Lower lobe of right lung (tissue), 2 donors: ENCODE data around the gene FAM167B. TPM values are rescaled to one million over a fixed set of nuclear protein-coding genes. Genes with fewer than 3 reads are reported as not detected.

Source experiments
- ATAC-seq, 2 donors: fragments of 200-7000 bp; cut with Tn5 transposase; one replicate each; pipeline ENCODE4 v1.9.1; 2020 to 2022; ENCODE audit warnings: mild to moderate bottlenecking in 2 of 2, moderate library complexity in 2 of 2
- DNase-seq: peaks from one replicate; pipeline ENCODE4 v3.0.0-alpha.2; 2020
- H3K27ac ChIP-seq: fragments of 200-600 bp; one replicate; pipeline ENCODE4 v1.8.0; 2022
- H3K27me3 ChIP-seq: fragments of 200-600 bp; one replicate; pipeline ENCODE4 v1.8.0; 2022; ENCODE audit warnings: low read depth
- H3K36me3 ChIP-seq: fragments of 200-600 bp; one replicate; pipeline ENCODE4 v1.8.0; 2022; ENCODE audit warnings: mild to moderate bottlenecking
- H3K4me1 ChIP-seq: fragments of 200-600 bp; one replicate; pipeline ENCODE4 v1.8.0; 2022
- H3K4me3 ChIP-seq: fragments of 200-600 bp; one replicate; pipeline ENCODE4 v1.8.0; 2022; ENCODE audit warnings: mild to moderate bottlenecking
- H3K9me3 ChIP-seq: fragments of 200-600 bp; one replicate; pipeline ENCODE4 v1.8.0; 2022
- intact Hi-C: fragments of 100-400 bp; cut with DNase I; formaldehyde crosslinking; loops from one replicate; pipeline ENCODE4 v1.11.0; 2022
- total RNA-seq: library from RNA; stranded (reverse); fragmentation: NEBNext Ultra II Directional; extraction: Animal tissue kit (Norgen Biotek cat#: 25700); gene quantifications from one replicate; pipeline ENCODE4 v1.2.1, GENCODE V29; 2021
- TF ChIP-seq, protein P1 (sequence below): fragments of 200-600 bp; IDR thresholded peaks from one replicate; pipeline ENCODE4 v1.8.0; 2022; ENCODE audit warnings: antibody characterized with exemption, mild to moderate bottlenecking
- donor health status: DM: no; HTN: yes; CAD: no; lungs with severe emphysema.

The FAM167B gene
- total RNA-seq, 1 donor from 2014 or later = 21.9 TPM

DNA sequence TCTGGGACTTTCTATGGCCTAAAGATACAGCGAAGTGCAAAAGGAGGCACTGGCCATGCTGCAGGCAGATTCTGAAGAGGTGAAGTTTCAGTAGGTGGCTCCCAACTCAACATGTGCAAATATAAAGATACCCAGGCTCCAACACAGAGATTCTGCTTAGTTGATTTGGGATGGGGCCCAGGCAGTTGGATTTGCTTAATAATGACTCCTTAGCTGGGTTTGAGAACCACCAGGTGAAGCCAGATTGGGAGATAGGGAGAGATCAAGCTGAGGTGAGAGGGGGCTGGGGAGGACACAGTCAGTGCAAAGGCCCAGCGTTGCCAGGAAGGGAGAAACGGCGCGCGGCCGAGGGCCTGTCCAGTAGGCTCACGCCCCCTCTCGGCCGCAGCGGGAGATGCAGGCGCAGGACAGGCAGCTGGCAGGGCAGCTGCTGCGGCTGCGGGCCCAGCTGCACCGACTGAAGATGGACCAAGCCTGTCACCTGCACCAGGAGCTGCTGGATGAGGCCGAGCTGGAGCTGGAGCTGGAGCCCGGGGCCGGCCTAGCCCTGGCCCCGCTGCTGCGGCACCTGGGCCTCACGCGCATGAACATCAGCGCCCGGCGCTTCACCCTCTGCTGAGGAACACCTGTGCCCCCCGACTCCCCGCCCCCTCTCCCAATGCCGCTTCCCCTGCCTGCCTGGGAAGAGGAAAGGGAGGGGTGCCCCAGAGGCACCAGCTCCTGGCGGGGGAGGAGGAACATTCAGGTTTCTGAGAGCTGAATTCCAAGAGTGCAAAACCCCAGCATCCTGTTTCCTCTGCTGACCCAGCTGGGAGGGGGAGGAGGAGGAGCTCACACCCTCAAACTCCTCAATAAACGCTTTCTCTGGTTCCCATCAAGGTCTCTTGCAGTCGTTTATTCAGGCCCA, 1.2 kb downstream of the FAM167B start:
- TF ChIP-seq, protein P1, sequence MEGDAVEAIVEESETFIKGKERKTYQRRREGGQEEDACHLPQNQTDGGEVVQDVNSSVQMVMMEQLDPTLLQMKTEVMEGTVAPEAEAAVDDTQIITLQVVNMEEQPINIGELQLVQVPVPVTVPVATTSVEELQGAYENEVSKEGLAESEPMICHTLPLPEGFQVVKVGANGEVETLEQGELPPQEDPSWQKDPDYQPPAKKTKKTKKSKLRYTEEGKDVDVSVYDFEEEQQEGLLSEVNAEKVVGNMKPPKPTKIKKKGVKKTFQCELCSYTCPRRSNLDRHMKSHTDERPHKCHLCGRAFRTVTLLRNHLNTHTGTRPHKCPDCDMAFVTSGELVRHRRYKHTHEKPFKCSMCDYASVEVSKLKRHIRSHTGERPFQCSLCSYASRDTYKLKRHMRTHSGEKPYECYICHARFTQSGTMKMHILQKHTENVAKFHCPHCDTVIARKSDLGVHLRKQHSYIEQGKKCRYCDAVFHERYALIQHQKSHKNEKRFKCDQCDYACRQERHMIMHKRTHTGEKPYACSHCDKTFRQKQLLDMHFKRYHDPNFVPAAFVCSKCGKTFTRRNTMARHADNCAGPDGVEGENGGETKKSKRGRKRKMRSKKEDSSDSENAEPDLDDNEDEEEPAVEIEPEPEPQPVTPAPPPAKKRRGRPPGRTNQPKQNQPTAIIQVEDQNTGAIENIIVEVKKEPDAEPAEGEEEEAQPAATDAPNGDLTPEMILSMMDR = peak; percentile 87
- H3K9me3 ChIP-seq = no peaks in the 10 kb centered on the region
- H3K27me3 ChIP-seq = peaks cover 4% of the 10 kb centered on the region
- DNase-seq (peak; percentile 92), ATAC-seq (peak; percentile 82 to 85)
- H3K4me3 ChIP-seq = peak overlapping the region; percentile 43
- peak overlapping the region; percentile 81 for H3K27ac ChIP-seq
- H3K36me3 ChIP-seq = no peaks in the 10 kb centered on the region
- intact Hi-C loops = no loop called here
- peaks cover 61% of the 10 kb centered on the region for H3K4me1 ChIP-seq

DNA sequence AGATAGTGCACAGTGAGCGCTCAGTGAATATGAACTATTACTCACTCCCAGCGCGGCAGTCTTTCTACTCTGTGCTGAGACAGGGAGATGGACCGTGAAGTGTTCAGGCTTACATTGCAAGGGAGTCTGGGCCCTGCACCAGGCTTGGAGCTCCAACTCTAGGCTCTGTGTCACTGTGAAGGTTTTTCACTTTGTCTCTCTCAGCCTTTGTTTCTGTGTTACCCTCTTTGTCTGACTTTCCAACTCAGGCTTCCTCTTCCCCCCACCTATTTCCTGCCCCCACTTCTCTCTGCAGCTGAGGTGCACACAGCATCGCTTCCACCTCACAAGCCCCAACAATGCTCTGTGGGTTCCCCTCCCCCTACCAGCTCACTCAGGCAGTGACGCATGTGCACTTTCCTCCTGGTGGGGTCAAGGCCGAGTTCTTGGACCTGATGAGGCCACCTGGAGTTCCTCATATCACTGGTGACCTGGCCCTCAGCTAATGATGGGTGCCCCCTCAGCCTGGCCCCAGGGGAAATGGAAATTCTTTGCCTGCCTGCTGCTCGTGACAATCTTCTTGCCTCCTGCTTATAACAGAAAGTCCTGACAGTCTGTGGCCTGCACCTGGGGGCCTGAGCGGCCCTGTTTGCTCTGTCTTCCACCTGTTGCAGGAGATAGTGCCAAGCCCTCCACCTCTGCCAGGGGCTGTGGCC, 3.0 kb downstream of the FAM167B start:
- intact Hi-C loops = no loop called here

DNA sequence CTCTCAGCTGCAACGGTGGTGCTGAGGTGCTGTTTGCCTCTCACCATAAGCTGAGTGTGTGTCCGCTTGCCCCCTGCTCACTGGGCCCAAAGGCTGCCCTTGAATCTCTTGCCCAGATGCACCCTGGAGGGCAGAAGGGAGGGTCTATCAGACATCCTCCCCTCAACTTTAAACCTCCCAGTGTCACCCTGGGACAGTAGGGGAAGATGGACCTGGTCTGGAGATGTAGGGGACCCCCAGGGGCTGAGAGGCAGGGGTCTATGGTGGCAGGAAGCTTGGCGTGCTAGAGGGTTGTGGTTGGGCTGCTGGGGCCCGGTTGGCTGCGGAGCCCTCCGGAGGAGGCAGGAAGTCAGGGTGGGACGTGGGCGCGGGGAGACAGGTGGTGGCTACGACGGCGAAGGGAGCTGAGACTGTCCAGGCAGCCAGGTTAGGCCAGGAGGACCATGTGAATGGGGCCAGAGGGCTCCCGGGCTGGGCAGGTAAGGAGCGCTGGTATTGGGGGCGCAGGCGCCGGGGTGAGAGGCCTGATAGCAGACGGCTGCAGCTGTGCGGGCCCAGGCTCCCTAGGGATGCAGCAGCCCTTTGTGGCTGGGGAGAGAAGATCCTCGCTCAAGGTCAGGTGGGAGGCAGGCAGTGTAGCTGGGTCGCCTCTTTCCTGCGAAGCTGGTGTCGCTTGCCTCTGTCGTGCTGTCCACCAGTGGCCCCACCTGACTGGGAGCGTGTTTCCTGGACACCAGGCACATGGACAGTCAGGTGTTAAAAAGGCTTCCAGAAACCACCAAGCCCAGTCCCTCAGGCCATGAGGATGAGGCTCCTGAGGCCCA, 4.1 kb downstream of the FAM167B start, which contains the start of gene LCK:
TSS of gene LCK (plus strand) at position 373 of the 824 bp plus-strand sequence. CDS start 23,065 bp downstream, outside the sequence.
- intact Hi-C loops = no loop called here
- H3K36me3 ChIP-seq = no peaks in the 10 kb centered on the region
- TF ChIP-seq, protein P1 = no peak
- H3K27ac ChIP-seq = peak within 1 kb of the TSS; percentile 81
- H3K27me3 ChIP-seq = peaks cover 4% of the 10 kb centered on the region
- peaks cover 57% of the 10 kb centered on the region for H3K4me1 ChIP-seq
- no peak for DNase-seq
- no peaks in the 10 kb centered on the region for H3K9me3 ChIP-seq
- peak within 1 kb of the TSS; percentile 41 for H3K4me3 ChIP-seq
- no peak for ATAC-seq

More for the DNA sequence above, 3.0 kb downstream of the FAM167B start:
- H3K36me3 ChIP-seq = no peaks in the 10 kb centered on the region
- peak; percentile 48 to 61 for ATAC-seq
- peak overlapping the region; percentile 41 for H3K4me3 ChIP-seq
- peaks cover 61% of the 10 kb centered on the region for H3K4me1 ChIP-seq
- TF ChIP-seq, protein P1 = no peak
- H3K27me3 ChIP-seq = peaks cover 4% of the 10 kb centered on the region
- DNase-seq = no peak
- H3K27ac ChIP-seq = peak overlapping the region; percentile 81
- no peaks in the 10 kb centered on the region for H3K9me3 ChIP-seq

DNA sequence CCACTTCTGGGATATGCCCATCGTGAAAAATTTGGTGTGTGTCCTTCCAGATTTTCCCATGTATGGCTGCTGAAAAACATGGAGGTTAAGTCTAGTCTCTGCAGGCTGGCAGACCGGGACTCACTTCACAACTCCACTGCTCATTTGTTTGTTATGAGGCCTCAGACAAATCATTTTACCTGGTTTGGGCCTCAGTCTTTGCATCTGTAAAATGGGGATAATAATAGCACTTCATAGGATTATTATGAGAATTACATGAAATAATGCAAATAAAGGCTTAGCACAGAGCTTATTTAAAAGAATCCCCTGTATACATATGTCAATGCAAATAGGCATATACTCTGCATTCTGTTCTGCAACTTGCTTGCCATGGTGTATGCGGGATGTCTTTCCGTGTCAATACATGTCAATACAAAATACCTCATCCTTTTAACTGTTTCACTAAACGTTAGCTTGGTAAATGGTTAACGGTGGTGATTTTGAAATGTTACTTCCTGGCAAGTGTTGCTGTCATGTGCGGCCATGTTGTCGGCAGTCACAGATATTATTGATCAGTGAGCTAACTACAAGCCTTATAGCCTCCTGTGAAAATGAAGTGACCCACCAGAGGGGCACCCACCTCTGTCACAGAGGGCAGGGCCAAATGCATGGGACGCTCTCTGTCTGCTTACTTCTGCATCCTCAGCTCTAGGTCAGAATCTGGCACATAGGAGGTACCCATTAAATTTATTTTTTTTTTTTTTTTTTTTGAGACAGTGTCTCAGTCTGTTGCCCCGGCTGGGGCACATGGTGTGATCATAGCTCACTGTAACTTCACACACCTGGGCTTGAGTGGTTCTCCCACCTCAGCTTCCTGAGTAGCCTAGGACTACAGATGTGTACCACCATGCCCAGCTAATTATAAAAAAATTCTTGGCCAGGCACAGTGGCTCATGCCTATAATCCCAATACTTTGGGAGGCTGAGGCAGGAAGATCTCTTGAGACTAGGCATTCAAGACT, 8.3 kb downstream of the FAM167B start:
- ATAC-seq (no peak), DNase-seq (no peak)
- H3K36me3 ChIP-seq = no peaks in the 10 kb centered on the region
- H3K27ac ChIP-seq = no peak overlapping the region
- no peaks in the 10 kb centered on the region for H3K27me3 ChIP-seq
- TF ChIP-seq, protein P1 = no peak
- H3K9me3 ChIP-seq = no peaks in the 10 kb centered on the region
- H3K4me1 ChIP-seq = peaks cover 19% of the 10 kb centered on the region
- H3K4me3 ChIP-seq = no peak overlapping the region
- intact Hi-C loops = no loop called here
